AG08396 (cell line): ENCODE data around the gene ATP6V1B1.

ENCODE experiments used
- DNase-seq: peaks from one replicate; pipeline ENCODE4 v3.0.0; 2012; ENCODE audit warnings: low spot score, mixed read lengths

ATP6V1B1 gene

GRCh38 chr2:70944111-70944690 lies 8.5 kb downstream of the ATP6V1B1 start:
- no peak for DNase-seq

GRCh38 chr2:70946832-70947442 lies 11.2 kb downstream of the ATP6V1B1 start:
- peak; percentile 47 for DNase-seq

- peak; percentile 53 for DNase-seq
Measured at GRCh38 chr2:70947556-70948184, 12.0 kb downstream of the ATP6V1B1 start.

- peak; percentile 89 for DNase-seq
Measured at GRCh38 chr2:70948337-70949003, 12.8 kb downstream of the ATP6V1B1 start.

GRCh38 chr2:70949086-70949485 lies 13.4 kb downstream of the ATP6V1B1 start:
- DNase-seq: no peak

GRCh38 chr2:70954886-70955285 lies 19.2 kb downstream of the ATP6V1B1 start:
- DNase-seq: no peak

GRCh38 chr2:70956141-70956540 lies 20.4 kb downstream of the ATP6V1B1 start:
- DNase-seq: no peak

- no peak for DNase-seq
Measured at GRCh38 chr2:70957798-70958197, 22.1 kb downstream of the ATP6V1B1 start.

GRCh38 chr2:70958759-70959158 lies 23.1 kb downstream of the ATP6V1B1 start:
- DNase-seq: no peak

- DNase-seq: no peak
Measured at GRCh38 chr2:70959271-70959761, 23.6 kb downstream of the ATP6V1B1 start.

- peak; percentile 2 for DNase-seq
Measured at GRCh38 chr2:70959851-70960832, 24.4 kb downstream of the ATP6V1B1 start.

GRCh38 chr2:70960833-70961647 lies 25.3 kb downstream of the ATP6V1B1 start:
- DNase-seq: peak; percentile 11

- DNase-seq: no peak
Measured at GRCh38 chr2:70961648-70961994, 25.9 kb downstream of the ATP6V1B1 start.

GRCh38 chr2:70962211-70962884 lies 26.6 kb downstream of the ATP6V1B1 start:
- DNase-seq: no peak

GRCh38 chr2:70962885-70963878 lies 27.5 kb downstream of the ATP6V1B1 start:
- no peak for DNase-seq

GRCh38 chr2:70964133-70964532 lies 28.4 kb downstream of the ATP6V1B1 start:
- DNase-seq: no peak

GRCh38 chr2:70964596-70965386 lies 29.1 kb downstream of the ATP6V1B1 start:
- peak; percentile 82 for DNase-seq

GRCh38 chr2:70965506-70965905 lies 29.8 kb downstream of the ATP6V1B1 start:
- DNase-seq: no peak
